ENCODE data around the gene PSMD14.
"Not testable (repeated sequence)": the region's sequence is repeated elsewhere in the genome, so short reads cannot be mapped to it uniquely, and the experiment has no call there.

- not testable (repeated sequence) for TF ChIP-seq POLR2A (IDR thresholded peaks at IDR 0.05; ENCODE audit: low read length); GATA1 (IDR thresholded peaks at IDR 0.05; ENCODE audit: low read depth, low read length)
Measured at GRCh38 chr2:161360095-161360654, 52.0 kb downstream of the PSMD14 start.

Data from erythroblast (primary cell).